Fibroblast of the aortic adventitia (primary cell): ENCODE data around the gene SMIM24. TPM values are rescaled to one million over a fixed set of nuclear protein-coding genes. Genes with fewer than 3 reads are reported as not detected.

Experiments used
- DNase-seq: peaks from one replicate; pipeline ENCODE4 v3.0.0-alpha.2; 2010; ENCODE audit warnings: low read depth
- H3K4me3 ChIP-seq: 2 replicates; pipeline ENCODE4 v1.5.1; 2011; ENCODE audit warnings: low read depth, mild to moderate bottlenecking, control low read depth, low read length, moderate library complexity
- total RNA-seq: library from RNA; depleted of rRNA; stranded (reverse); fragments of >200 nt; gene quantifications from 2 replicates; pipeline ENCODE4 v1.2.3, GENCODE V29; 2012; ENCODE audit warnings: low replicate concordance
- TF ChIP-seq, protein P1 (sequence below): IDR thresholded peaks from 2 replicates; pipeline ENCODE4 v1.5.1; 2011; ENCODE audit warnings: mild to moderate bottlenecking, low read length, control low read depth, inconsistent platforms; ENCODE audit not compliant: insufficient read depth

SMIM24 gene
- total RNA-seq, 1 donor: not detected

DNA sequence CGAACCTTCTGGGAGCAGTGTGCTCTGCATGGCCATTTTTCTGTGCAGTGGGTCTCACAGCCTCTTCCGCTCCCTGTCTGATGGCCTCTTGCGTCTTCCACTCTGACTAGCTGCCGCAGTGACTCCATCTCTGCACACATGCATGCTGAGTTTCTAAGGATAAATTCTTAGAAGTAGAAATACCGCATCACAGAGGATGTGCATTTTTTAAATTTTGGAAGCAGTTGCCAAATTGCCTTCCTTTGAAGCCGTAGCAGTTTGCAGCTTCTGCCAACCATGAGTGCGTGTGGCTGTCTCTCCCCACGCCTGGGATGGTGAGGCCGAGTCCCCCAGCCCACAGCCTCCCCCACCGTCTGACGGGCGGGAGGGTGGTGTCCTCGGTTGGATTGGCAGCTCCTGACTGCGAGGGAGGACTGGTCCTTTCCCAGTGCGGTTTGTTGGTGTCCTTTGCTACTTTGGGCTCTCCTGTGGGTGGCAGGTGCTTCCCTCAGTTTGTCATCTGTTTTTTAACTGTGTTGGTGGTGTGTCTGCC lies 35.6 kb upstream of the SMIM24 start:
- peak; percentile 21 for DNase-seq

GRCh38 chr19:3514930-3515329 lies 34.6 kb upstream of the SMIM24 start:
- TF ChIP-seq, protein P1, sequence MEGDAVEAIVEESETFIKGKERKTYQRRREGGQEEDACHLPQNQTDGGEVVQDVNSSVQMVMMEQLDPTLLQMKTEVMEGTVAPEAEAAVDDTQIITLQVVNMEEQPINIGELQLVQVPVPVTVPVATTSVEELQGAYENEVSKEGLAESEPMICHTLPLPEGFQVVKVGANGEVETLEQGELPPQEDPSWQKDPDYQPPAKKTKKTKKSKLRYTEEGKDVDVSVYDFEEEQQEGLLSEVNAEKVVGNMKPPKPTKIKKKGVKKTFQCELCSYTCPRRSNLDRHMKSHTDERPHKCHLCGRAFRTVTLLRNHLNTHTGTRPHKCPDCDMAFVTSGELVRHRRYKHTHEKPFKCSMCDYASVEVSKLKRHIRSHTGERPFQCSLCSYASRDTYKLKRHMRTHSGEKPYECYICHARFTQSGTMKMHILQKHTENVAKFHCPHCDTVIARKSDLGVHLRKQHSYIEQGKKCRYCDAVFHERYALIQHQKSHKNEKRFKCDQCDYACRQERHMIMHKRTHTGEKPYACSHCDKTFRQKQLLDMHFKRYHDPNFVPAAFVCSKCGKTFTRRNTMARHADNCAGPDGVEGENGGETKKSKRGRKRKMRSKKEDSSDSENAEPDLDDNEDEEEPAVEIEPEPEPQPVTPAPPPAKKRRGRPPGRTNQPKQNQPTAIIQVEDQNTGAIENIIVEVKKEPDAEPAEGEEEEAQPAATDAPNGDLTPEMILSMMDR: no peak
- DNase-seq: no peak
- no peak overlapping the region for H3K4me3 ChIP-seq

More for the DNA sequence above, 35.6 kb upstream of the SMIM24 start:
- TF ChIP-seq, protein P1: no peak
- H3K4me3 ChIP-seq: no peak overlapping the region

- no peak overlapping the region for H3K4me3 ChIP-seq
- no peak for DNase-seq
- TF ChIP-seq, protein P1: no peak
Observed at GRCh38 chr19:3513229-3514140, 33.2 kb upstream of the SMIM24 start.

- TF ChIP-seq, protein P1: no peak
- no peak for DNase-seq
- H3K4me3 ChIP-seq: no peak overlapping the region
Observed at GRCh38 chr19:3512562-3513228, 32.4 kb upstream of the SMIM24 start.

DNA sequence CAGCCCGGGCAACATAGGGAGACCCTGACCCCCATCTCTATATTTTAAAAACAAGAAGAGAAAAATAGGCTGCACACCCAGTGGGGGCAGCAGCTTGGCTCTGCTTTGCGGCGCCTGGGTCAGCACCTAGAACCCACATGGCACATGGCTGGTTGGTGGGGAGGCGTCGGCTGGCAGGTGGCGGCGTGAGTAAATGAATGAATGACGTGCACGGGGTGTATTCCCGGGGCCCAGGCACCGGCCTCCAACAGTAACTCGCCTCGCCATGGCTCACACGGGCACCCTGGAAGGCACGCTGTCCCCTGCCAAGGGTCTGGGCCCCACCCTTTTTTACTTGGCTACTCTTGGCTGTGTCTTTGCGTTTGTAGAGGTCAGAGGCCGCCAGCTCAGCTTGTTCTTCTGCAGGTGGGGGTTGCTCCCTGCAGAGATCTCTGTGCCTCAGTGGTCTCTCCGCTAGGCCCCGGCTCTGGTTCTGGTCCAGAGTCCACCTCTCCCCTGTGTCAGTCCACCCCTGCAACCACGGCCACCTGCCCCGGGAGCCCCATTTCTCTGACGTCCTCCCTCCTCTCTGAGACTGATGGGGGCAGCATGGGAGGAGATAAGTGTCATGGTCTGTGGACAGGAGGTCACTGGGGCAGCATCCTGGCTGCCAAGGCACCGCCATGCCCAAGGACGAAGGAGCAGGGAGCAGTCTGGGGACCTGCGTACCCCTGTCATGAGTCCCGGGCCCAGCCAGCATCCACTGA lies 31.4 kb upstream of the SMIM24 start:
- TF ChIP-seq, protein P1: no peak
- no peak for DNase-seq

GRCh38 chr19:3510727-3511126 lies 30.4 kb upstream of the SMIM24 start:
- DNase-seq: no peak
- TF ChIP-seq, protein P1: no peak
- no peak overlapping the region for H3K4me3 ChIP-seq

More for the DNA sequence above, 31.4 kb upstream of the SMIM24 start:
- no peak overlapping the region for H3K4me3 ChIP-seq
